ENCODE data around the gene EIF5AL1.

Gene EIF5AL1

GRCh38 chr10:79492839-79493238 is 19.5 kb upstream of the EIF5AL1 start:
- no peak overlapping the region for H3K4me3 ChIP-seq (ENCODE audit: low read depth, low read length)
- TF ChIP-seq CTCF (IDR thresholded peaks at IDR 0.05; ENCODE audit: borderline replicate concordance, insufficient read depth, low read depth, low read length), result no peak

GRCh38 chr10:79493806-79494205 is 18.5 kb upstream of the EIF5AL1 start:
- no peak overlapping the region for H3K4me3 ChIP-seq (ENCODE audit: low read depth, low read length)
- TF ChIP-seq CTCF (IDR thresholded peaks at IDR 0.05; ENCODE audit: borderline replicate concordance, insufficient read depth, low read depth, low read length), result no peak

- no peak overlapping the region for H3K4me3 ChIP-seq (ENCODE audit: low read depth, low read length)
Measured at GRCh38 chr10:79494871-79495705, 17.2 kb upstream of the EIF5AL1 start.

GRCh38 chr10:79495791-79496190 is 16.5 kb upstream of the EIF5AL1 start:
- no peak overlapping the region for H3K4me3 ChIP-seq (ENCODE audit: low read depth, low read length)
- TF ChIP-seq CTCF (IDR thresholded peaks at IDR 0.05; ENCODE audit: borderline replicate concordance, insufficient read depth, low read depth, low read length), result no peak

More at GRCh38 chr10:79494871-79495705, 17.2 kb upstream of the EIF5AL1 start:
- no peak for TF ChIP-seq CTCF (IDR thresholded peaks at IDR 0.05; ENCODE audit: borderline replicate concordance, insufficient read depth, low read depth, low read length)

- no peak for TF ChIP-seq CTCF (IDR thresholded peaks at IDR 0.05; ENCODE audit: borderline replicate concordance, insufficient read depth, low read depth, low read length)
- H3K4me3 ChIP-seq (ENCODE audit: low read depth, low read length), result no peak overlapping the region
Measured at GRCh38 chr10:79496896-79497295, 15.4 kb upstream of the EIF5AL1 start.

GRCh38 chr10:79498291-79498829 is 14.0 kb upstream of the EIF5AL1 start:
- H3K4me3 ChIP-seq (ENCODE audit: low read depth, low read length), result no peak overlapping the region
- no peak for TF ChIP-seq CTCF (IDR thresholded peaks at IDR 0.05; ENCODE audit: borderline replicate concordance, insufficient read depth, low read depth, low read length)

Data from GM12875 (cell line).